ENCODE data around the gene SLC7A6. TPM values are rescaled to one million over a fixed set of nuclear protein-coding genes. Genes with fewer than 3 reads are reported as not detected.

Gene SLC7A6
- total and polyA plus RNA-seq, 2 of the 13 experiments (the other 11 are each of a cell fraction or from before 2014, with no cell fraction given): 35.8 to 70.8 TPM

GRCh38 chr16:68227183-68227793, 37.0 kb upstream of the SLC7A6 start (continued):
- TF ChIP-seq POLR2A (IDR thresholded peaks at IDR 0.05; ENCODE audit: insufficient read depth in 1 of 2, low read depth in 2 of 2, low read length in 2 of 2): peak in 1 of 2 experiments; percentile 15; a peak in 1 of 4 replicates
- TF ChIP-seq HNF4A (CRISPR knock-in tag; IDR thresholded peaks at IDR 0.05): peak; percentile 53
- 0 out of 2 replicates have a peak, but pooled peaks have one; percentile 24 for TF ChIP-seq HDAC1 (CRISPR knock-in tag; IDR thresholded peaks at IDR 0.05)

- H4K20me1 ChIP-seq (ENCODE audit: insufficient read depth, low read length): peaks cover 24% of the 10 kb centered on the region
- no peak overlapping the region for H3K27ac ChIP-seq (ENCODE audit: extremely low read length, insufficient read depth, low read length)
- H3K9ac ChIP-seq (ENCODE audit: insufficient read depth, low read depth, low read length): no peak overlapping the region
- H3K4me2 ChIP-seq (ENCODE audit: low read depth, low read length): no peak overlapping the region
- TF ChIP-seq RBM22 (optimal IDR thresholded peaks at IDR 0.05; ENCODE audit: low read length) (peak; percentile 27), SSRP1 (CRISPR knock-in tag; IDR thresholded peaks at IDR 0.05) (no peak)
- DNase-seq (ENCODE audit: low spot score) (no peak), FAIRE-seq (no peak), ATAC-seq (no peak)
- 96% methylated on average over 2 of the region's 2 CpGs for WGBS (ENCODE audit: low lambda C conversion rate)
- no peaks in the 10 kb centered on the region for H3K79me2 ChIP-seq (ENCODE audit: insufficient read depth, low read length)
- no peaks in the 10 kb centered on the region for H3K9me3 ChIP-seq (ENCODE audit: low read length)
- intact Hi-C loops (cut with micrococcal nuclease; ENCODE audit: unreplicated experiment): loop anchor here (2.0 to 5.0 kb wide), 2 partner anchors 36 to 235 kb away; no protein-coding TSS in a partner anchor
- in situ Hi-C loops (cut with HindIII; ENCODE audit: extremely low pct_ligation_motif_present, low pct_unique_long_range_greater_than_20kb): no loop called here
- ChIA-PET POLR2A (interaction anchor here (0.7 to 3.1 kb wide), 7 partner anchors 9 to 148 kb away, joined by 3 to 24 read pairs (median 4); partner anchors contain the start of genes ESRP2, NFATC3, PLA2G15 and PRMT7), CTCF (ENCODE audit: low intra/inter-chr PET ratio, low total read pairs) (interaction anchor here (1.0 kb wide), 1 partner anchor 134 kb away, joined by 3 read pairs; no protein-coding TSS in a partner anchor)
- no peaks in the 10 kb centered on the region for H3K27me3 ChIP-seq (ENCODE audit: control insufficient read depth in 1 of 2, insufficient read depth in 2 of 2, low read length in 2 of 2)
- H3K4me3 ChIP-seq (replicated peaks in 1 of 3; ENCODE audit: insufficient read depth in 1 of 3, low read depth in 2 of 3, low read length in 3 of 3): no peak overlapping the region
- H2AFZ ChIP-seq (ENCODE audit: low read length): no peak overlapping the region
- peaks cover 23% of the 10 kb centered on the region for H3K4me1 ChIP-seq (ENCODE audit: insufficient read depth, low read length)
- BruUV-seq (replicated peaks): no TSS peak
- H3K36me3 ChIP-seq (replicated peaks in 1 of 2; ENCODE audit: control insufficient read depth in 1 of 2, insufficient read depth in 2 of 2, low read length in 2 of 2): peaks cover 38 to 74% of the 10 kb centered on the region in 2 experiments
Observed at GRCh38 chr16:68227850-68228553, 36.3 kb upstream of the SLC7A6 start.
